Measurements from ENCODE around the gene RRAGD.

- TF ChIP-seq CTCF (conservative IDR thresholded peaks at IDR 0.05; ENCODE audit: low read depth in 2 of 2) (no peak), POLR2AphosphoS5 (IDR thresholded peaks at IDR 0.05; ENCODE audit: low read depth) (no peak), JUNB (IDR thresholded peaks at IDR 0.05; ENCODE audit: unreplicated experiment) (no peak), EZH2 (IDR thresholded peaks at IDR 0.05; ENCODE audit: low read depth, unreplicated experiment) (no peak), NANOG (IDR thresholded peaks at IDR 0.05; ENCODE audit: borderline replicate concordance) (no peak), EZH2phosphoT487 (IDR thresholded peaks at IDR 0.05; ENCODE audit: unreplicated experiment) (no peak), REST (IDR thresholded peaks at IDR 0.05; ENCODE audit: unreplicated experiment) (no peak), ZNF331 (CRISPR knock-in tag; IDR thresholded peaks at IDR 0.05; ENCODE audit: low read depth) (no peak), ETS1 (IDR thresholded peaks at IDR 0.05) (no peak), CREB1 (CRISPR knock-in tag; IDR thresholded peaks at IDR 0.05; ENCODE audit: low read depth) (no peak), ZNF114 (CRISPR knock-in tag; IDR thresholded peaks at IDR 0.05) (no peak)
These were observed 50.9 kb downstream of the RRAGD start for GRCh38 chr6:89361171-89361570.
